H1 (cell line): ENCODE measurements around the gene TFF1.

Experiments
- CEBPB ChIP-seq: IDR thresholded peaks from 2 replicates; pipeline ENCODE4 v1.6.1; 2012; ENCODE audit warnings: low read depth, low read length
- EP300 ChIP-seq, 2 experiments: IDR thresholded peaks; 1 replicate in 1 of 2; 2 replicates in 1 of 2; pipeline ENCODE4 v1.6.1; 2011 to 2012; ENCODE audit warnings: low read depth in 2 of 2, low read length in 2 of 2, mild to moderate bottlenecking in 2 of 2, borderline replicate concordance in 1 of 2, inconsistent platforms in 1 of 2, moderate library complexity in 1 of 2
- EZH2 ChIP-seq: fragments of 200-600 bp; sonication (generic); IDR thresholded peaks from 2 replicates; pipeline ENCODE4 v1.7.1; 2012; ENCODE audit warnings: low read depth, mild to moderate bottlenecking, moderate library complexity, low read length, inconsistent platforms; ENCODE audit not compliant: severe bottlenecking
- JUN ChIP-seq: IDR thresholded peaks from 2 replicates; pipeline ENCODE4 v1.6.1; 2011; ENCODE audit warnings: low read depth, mild to moderate bottlenecking, improper control_type of control experiment, low read length
- POLR2A ChIP-seq, 2 experiments: IDR thresholded peaks; 1 replicate in 1 of 2; 2 replicates in 1 of 2; pipeline ENCODE4 v1.6.1; 2011; ENCODE audit warnings: low read depth in 2 of 2, low read length in 2 of 2, mild to moderate bottlenecking in 2 of 2; ENCODE audit errors: control extremely low read depth in 1 of 2
- POLR2AphosphoS5 ChIP-seq: IDR thresholded peaks from 2 replicates; pipeline ENCODE4 v1.6.1; 2011; ENCODE audit warnings: low read depth, low read length
- RAD21 ChIP-seq, 2 experiments: IDR thresholded peaks in 1 of 2; conservative IDR thresholded peaks in 1 of 2; 2 replicates each; pipeline ENCODE4 v1.6.1; 2011; ENCODE audit warnings: low read depth in 2 of 2, low read length in 2 of 2, improper control_type of control experiment in 1 of 2, inconsistent platforms in 1 of 2, mild to moderate bottlenecking in 1 of 2, moderate library complexity in 1 of 2
- RNF2 ChIP-seq: fragments of 200-900, 300-1000 bp; sonication (generic); IDR thresholded peaks from 2 replicates; pipeline ENCODE4 v1.7.1; 2016; ENCODE audit warnings: borderline replicate concordance, low read depth, mild to moderate bottlenecking, antibody characterized with exemption, low read length; ENCODE audit not compliant: poor library complexity, severe bottlenecking; ENCODE audit errors: missing control alignments
- TAF1 ChIP-seq: IDR thresholded peaks from 2 replicates; pipeline ENCODE4 v1.6.1; 2011; ENCODE audit warnings: mild to moderate bottlenecking, low read depth, low read length
- TBP ChIP-seq: IDR thresholded peaks from 2 replicates; pipeline ENCODE4 v1.6.1; 2011; ENCODE audit warnings: low read depth, low read length, improper control_type of control experiment
- TCF12 ChIP-seq: IDR thresholded peaks from 2 replicates; pipeline ENCODE4 v1.6.1; 2011; ENCODE audit warnings: low read depth, mild to moderate bottlenecking, low read length
- TF ChIP-seq, protein P1 (sequence below), 3 experiments: IDR thresholded peaks; 1 replicate in 2 of 3; 2 replicates in 1 of 3; pipeline versions ENCODE4 v1.5.1 to v1.6.1; 2011; ENCODE audit warnings: low read length in 3 of 3, mild to moderate bottlenecking in 3 of 3, inconsistent platforms in 2 of 3, low read depth in 1 of 3, moderate library complexity in 1 of 3; ENCODE audit not compliant: insufficient read depth in 1 of 3; ENCODE audit errors: control extremely low read depth in 1 of 3

DNA sequence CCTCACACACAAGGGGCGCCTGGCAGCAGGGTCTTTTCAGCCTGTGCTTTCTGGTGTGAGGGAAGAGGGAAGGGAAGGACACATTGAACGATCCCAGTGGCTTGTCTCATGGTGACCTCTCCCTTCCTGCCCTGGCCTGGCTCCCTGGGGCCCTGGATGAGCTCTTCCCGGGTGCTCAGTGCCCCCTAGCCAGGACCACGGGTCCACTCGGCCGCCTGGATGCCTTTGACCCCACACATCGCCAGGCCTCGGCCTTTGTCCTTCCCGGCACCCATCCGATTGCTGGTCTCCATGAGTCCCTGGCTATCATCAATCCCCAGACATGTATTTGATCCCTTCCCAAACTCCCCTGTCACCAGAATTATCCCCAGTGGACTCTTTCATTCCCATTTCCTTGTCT is 45.1 kb downstream of the TFF1 start:
- no peak for TF ChIP-seq CEBPB
- TF ChIP-seq, protein P1, sequence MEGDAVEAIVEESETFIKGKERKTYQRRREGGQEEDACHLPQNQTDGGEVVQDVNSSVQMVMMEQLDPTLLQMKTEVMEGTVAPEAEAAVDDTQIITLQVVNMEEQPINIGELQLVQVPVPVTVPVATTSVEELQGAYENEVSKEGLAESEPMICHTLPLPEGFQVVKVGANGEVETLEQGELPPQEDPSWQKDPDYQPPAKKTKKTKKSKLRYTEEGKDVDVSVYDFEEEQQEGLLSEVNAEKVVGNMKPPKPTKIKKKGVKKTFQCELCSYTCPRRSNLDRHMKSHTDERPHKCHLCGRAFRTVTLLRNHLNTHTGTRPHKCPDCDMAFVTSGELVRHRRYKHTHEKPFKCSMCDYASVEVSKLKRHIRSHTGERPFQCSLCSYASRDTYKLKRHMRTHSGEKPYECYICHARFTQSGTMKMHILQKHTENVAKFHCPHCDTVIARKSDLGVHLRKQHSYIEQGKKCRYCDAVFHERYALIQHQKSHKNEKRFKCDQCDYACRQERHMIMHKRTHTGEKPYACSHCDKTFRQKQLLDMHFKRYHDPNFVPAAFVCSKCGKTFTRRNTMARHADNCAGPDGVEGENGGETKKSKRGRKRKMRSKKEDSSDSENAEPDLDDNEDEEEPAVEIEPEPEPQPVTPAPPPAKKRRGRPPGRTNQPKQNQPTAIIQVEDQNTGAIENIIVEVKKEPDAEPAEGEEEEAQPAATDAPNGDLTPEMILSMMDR (IDR thresholded peaks at IDR 0.05; ENCODE audit: control extremely low read depth in 1 of 3, insufficient read depth in 1 of 3, low read depth in 1 of 3, low read length in 3 of 3) = no peak
- TF ChIP-seq EZH2 = no peak
- no peak for TF ChIP-seq POLR2AphosphoS5
- TF ChIP-seq TCF12 = no peak
- TF ChIP-seq TBP = no peak
- no peak for TF ChIP-seq RAD21 (IDR thresholded peaks at IDR 0.05 in 1 of 2, conservative IDR thresholded peaks at IDR 0.05 in 1 of 2; ENCODE audit: low read depth in 2 of 2, low read length in 2 of 2)
- TF ChIP-seq RNF2 = no peak
- no peak for TF ChIP-seq POLR2A (IDR thresholded peaks at IDR 0.05; ENCODE audit: control extremely low read depth in 1 of 2, low read depth in 2 of 2, low read length in 2 of 2)
- no peak for TF ChIP-seq TAF1
- TF ChIP-seq EP300 (IDR thresholded peaks at IDR 0.05; ENCODE audit: borderline replicate concordance in 1 of 2, low read depth in 2 of 2, low read length in 2 of 2) = no peak
- no peak for TF ChIP-seq JUN
